ENCODE data around the gene TIMP2. TPM values are rescaled to one million over a fixed set of nuclear protein-coding genes. Genes with fewer than 3 reads are reported as not detected.
"Not testable (repeated sequence)": the region's sequence is repeated elsewhere in the genome, so short reads cannot be mapped to it uniquely, and the experiment has no call there.

TIMP2 gene
- total and polyA plus RNA-seq, 4 donors: 47.5 to 176 (median 91.9) TPM

- DNase-seq: no peak
- TF ChIP-seq, protein P1, sequence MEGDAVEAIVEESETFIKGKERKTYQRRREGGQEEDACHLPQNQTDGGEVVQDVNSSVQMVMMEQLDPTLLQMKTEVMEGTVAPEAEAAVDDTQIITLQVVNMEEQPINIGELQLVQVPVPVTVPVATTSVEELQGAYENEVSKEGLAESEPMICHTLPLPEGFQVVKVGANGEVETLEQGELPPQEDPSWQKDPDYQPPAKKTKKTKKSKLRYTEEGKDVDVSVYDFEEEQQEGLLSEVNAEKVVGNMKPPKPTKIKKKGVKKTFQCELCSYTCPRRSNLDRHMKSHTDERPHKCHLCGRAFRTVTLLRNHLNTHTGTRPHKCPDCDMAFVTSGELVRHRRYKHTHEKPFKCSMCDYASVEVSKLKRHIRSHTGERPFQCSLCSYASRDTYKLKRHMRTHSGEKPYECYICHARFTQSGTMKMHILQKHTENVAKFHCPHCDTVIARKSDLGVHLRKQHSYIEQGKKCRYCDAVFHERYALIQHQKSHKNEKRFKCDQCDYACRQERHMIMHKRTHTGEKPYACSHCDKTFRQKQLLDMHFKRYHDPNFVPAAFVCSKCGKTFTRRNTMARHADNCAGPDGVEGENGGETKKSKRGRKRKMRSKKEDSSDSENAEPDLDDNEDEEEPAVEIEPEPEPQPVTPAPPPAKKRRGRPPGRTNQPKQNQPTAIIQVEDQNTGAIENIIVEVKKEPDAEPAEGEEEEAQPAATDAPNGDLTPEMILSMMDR (IDR thresholded peaks at IDR 0.05; ENCODE audit: control extremely low read depth, extremely low read depth): no peak
- Histone ChIP-seq H3K27me3 (ENCODE audit: control insufficient read depth in 3 of 3, insufficient read depth in 3 of 3, low read length in 2 of 3) (no peaks in the 10 kb centered on the region), H3K9me3 (ENCODE audit: control insufficient read depth in 4 of 4, insufficient read depth in 3 of 4, low read length in 3 of 4) (no peaks in the 10 kb centered on the region), H3K27ac (ENCODE audit: low read depth in 1 of 2, low read length in 1 of 2) (no peak overlapping the region), H3K9ac (ENCODE audit: insufficient read depth in 1 of 2, low read length in 2 of 2) (no peak overlapping the region), H3K4me1 (ENCODE audit: control insufficient read depth in 5 of 5, insufficient read depth in 5 of 5, low read length in 5 of 5) (peaks cover 0 to 7% (median 3%) of the 10 kb centered on the region in 5 donors), H3K36me3 (ENCODE audit: control insufficient read depth in 4 of 4, insufficient read depth in 4 of 4, low read length in 4 of 4) (peaks cover 0 to 10% (median 6%) of the 10 kb centered on the region in 4 donors), H3K4me3 (no peak overlapping the region)
- ATAC-seq (ENCODE audit: insufficient read depth, low FRiP score): no peak
- WGBS, 2 donors: 86 to 89% methylated on average over 6 of the region's 6 CpGs
Measured at GRCh38 chr17:78905116-78905515, 20.1 kb downstream of the TIMP2 start.

DNA sequence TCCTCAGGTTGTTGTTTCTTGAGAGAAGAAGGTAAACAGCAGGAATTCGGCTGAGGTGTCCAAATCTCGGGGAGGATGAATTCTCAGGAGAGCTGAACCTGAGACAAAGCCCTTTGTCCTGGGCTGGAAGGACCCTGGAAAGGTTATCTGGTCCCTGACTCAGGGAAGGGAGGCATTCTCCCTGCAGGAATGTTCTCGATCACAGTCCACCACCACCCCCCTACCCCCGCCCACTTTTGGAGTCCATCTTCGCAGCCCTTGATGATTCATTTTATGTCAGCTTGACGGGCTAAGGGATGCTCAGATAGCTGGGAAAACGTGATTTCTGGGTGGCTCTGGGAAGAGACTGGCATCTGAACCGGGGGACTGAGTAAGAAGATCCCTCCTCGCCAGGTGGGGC lies 20.8 kb downstream of the TIMP2 start:
- no peak for DNase-seq
- no peak for ATAC-seq (ENCODE audit: insufficient read depth, low FRiP score)
- H3K27me3 ChIP-seq (ENCODE audit: control insufficient read depth in 3 of 3, insufficient read depth in 3 of 3, low read length in 2 of 3): no peaks in the 10 kb centered on the region
- H3K36me3 ChIP-seq (ENCODE audit: control insufficient read depth in 4 of 4, insufficient read depth in 4 of 4, low read length in 4 of 4): peaks cover 0 to 10% (median 6%) of the 10 kb centered on the region in 4 donors
- TF ChIP-seq, protein P1 (IDR thresholded peaks at IDR 0.05; ENCODE audit: control extremely low read depth, extremely low read depth): no peak
- H3K9ac ChIP-seq (ENCODE audit: insufficient read depth in 1 of 2, low read length in 2 of 2): no peak overlapping the region
- H3K27ac ChIP-seq (ENCODE audit: low read depth in 1 of 2, low read length in 1 of 2): no peak overlapping the region
- no peak overlapping the region for H3K4me3 ChIP-seq
- WGBS, 2 donors: 88 to 91% methylated on average over 9 of the region's 9 CpGs
- H3K9me3 ChIP-seq (ENCODE audit: control insufficient read depth in 4 of 4, insufficient read depth in 3 of 4, low read length in 3 of 4): no peaks in the 10 kb centered on the region
- H3K4me1 ChIP-seq (ENCODE audit: control insufficient read depth in 5 of 5, insufficient read depth in 5 of 5, low read length in 5 of 5): peaks cover 0 to 8% (median 4%) of the 10 kb centered on the region in 5 donors

- ATAC-seq (ENCODE audit: insufficient read depth, low FRiP score) (no peak), DNase-seq (peak in 1 of 3 donors; percentile 40)
- Histone ChIP-seq H3K4me3 (no peak within 1 kb of the TSS), H3K27me3 (ENCODE audit: control insufficient read depth in 3 of 3, insufficient read depth in 3 of 3, low read length in 2 of 3) (no peaks in the 10 kb centered on the region), H3K9me3 (ENCODE audit: control insufficient read depth in 4 of 4, insufficient read depth in 3 of 4, low read length in 3 of 4) (no peaks in the 10 kb centered on the region), H3K4me1 (ENCODE audit: control insufficient read depth in 5 of 5, insufficient read depth in 5 of 5, low read length in 5 of 5) (peaks cover 0 to 8% (median 6%) of the 10 kb centered on the region in 5 donors), H3K27ac (ENCODE audit: low read depth in 1 of 2, low read length in 1 of 2) (peak within 1 kb of the TSS in 1 of 2 donors; percentile 13), H3K9ac (ENCODE audit: insufficient read depth in 1 of 2, low read length in 2 of 2) (no peak within 1 kb of the TSS), H3K36me3 (ENCODE audit: control insufficient read depth in 4 of 4, insufficient read depth in 4 of 4, low read length in 4 of 4) (peaks cover 0 to 10% (median 6%) of the 10 kb centered on the region in 4 donors)
- WGBS, 2 donors: 78 to 82% methylated on average over 17 of the region's 17 CpGs
- TF ChIP-seq, protein P1 (IDR thresholded peaks at IDR 0.05; ENCODE audit: control extremely low read depth, extremely low read depth): no peak
Measured at GRCh38 chr17:78903101-78903779, 21.9 kb downstream of the TIMP2 start, which contains the start of gene CEP295NL. CEP295NL (minus strand) TSS chr17:78903201; CDS start chr17:78901828, 1,373 bp downstream.

DNA sequence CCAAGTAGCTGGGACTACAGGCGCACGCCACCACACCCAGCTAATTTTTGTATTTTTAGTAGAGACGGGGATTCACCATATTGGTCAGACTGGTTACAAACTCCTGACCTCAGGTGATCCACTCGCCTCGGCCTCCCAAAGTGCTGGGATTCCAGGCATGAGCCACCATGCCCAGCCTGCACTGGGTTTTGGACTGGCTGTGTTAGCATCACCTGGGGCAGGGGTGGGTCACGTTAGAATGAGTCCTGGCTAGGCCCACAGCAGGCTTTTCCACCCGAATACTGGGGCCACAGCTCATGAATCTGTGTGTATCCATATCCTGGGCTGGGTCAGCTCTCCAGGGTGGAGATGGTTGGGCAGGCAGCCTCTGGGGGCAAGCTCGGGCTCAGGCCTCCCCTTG lies 23.0 kb downstream of the TIMP2 start:
- Histone ChIP-seq H3K4me1 (ENCODE audit: control insufficient read depth in 5 of 5, insufficient read depth in 5 of 5, low read length in 5 of 5) (peaks cover 0 to 12% (median 6%) of the 10 kb centered on the region in 5 donors), H3K36me3 (ENCODE audit: control insufficient read depth in 4 of 4, insufficient read depth in 4 of 4, low read length in 4 of 4) (peaks cover 0 to 10% (median 6%) of the 10 kb centered on the region in 4 donors), H3K27ac (ENCODE audit: low read depth in 1 of 2, low read length in 1 of 2) (peak overlapping the region in 1 of 2 donors; percentile 13)
- H3K27me3 ChIP-seq (ENCODE audit: control insufficient read depth in 3 of 3, insufficient read depth in 3 of 3, low read length in 2 of 3); DNase-seq; H3K9me3 ChIP-seq (ENCODE audit: control insufficient read depth in 4 of 4, insufficient read depth in 3 of 4, low read length in 3 of 4); H3K9ac ChIP-seq (ENCODE audit: insufficient read depth in 1 of 2, low read length in 2 of 2); ATAC-seq (ENCODE audit: insufficient read depth, low FRiP score); H3K4me3 ChIP-seq: not testable (repeated sequence)
- WGBS, 2 donors: 95 to 100% methylated on average over 8 of the region's 8 CpGs
